Ovary (tissue), 9 donors: ENCODE data around the gene IGFLR1. TPM values are rescaled to one million over a fixed set of nuclear protein-coding genes. Genes with fewer than 3 reads are reported as not detected.
A peak's percentile ranks its signal among the peaks of the same experiment; 100 is the strongest.

Experiments used
- DNase-seq, 5 donors: peaks; one replicate each; pipeline ENCODE4 v3.0.0-alpha.2; 2019 to 2020
- H3K27ac ChIP-seq, 2 donors: fragments of 200-600 bp; one replicate each; pipeline versions ENCODE4 v1.5.1 to v1.8.0; 2019 to 2022
- H3K27me3 ChIP-seq: fragments of 200-600 bp; one replicate; pipeline ENCODE4 v1.8.0; 2022
- H3K36me3 ChIP-seq: fragments of 200-600 bp; sonication (generic); one replicate; pipeline ENCODE4 v1.5.1; 2019
- H3K4me1 ChIP-seq: one replicate; pipeline ENCODE4 v1.8.1; 2013; ENCODE audit warnings: mild to moderate bottlenecking, moderate library complexity; ENCODE audit not compliant: insufficient read depth
- H3K4me3 ChIP-seq: fragments of 200-600 bp; sonication (generic); one replicate; pipeline ENCODE4 v1.5.1; 2017
- H3K9me3 ChIP-seq, 2 donors: fragments of 200-600 bp in 1 of 2; sonication (generic) in 1 of 2; one replicate each; pipeline versions ENCODE4 v1.5.1 to v1.8.1; 2013 to 2019; ENCODE audit warnings: mild to moderate bottlenecking in 1 of 2, moderate library complexity in 1 of 2
- CTCF ChIP-seq, 3 donors: fragments of 450-650 bp in 2 of 3; fragments of 200-600 bp in 1 of 3; IDR thresholded peaks; one replicate each; pipeline versions ENCODE4 v1.5.1 to v1.8.0; 2016 to 2022; ENCODE audit warnings: antibody characterized with exemption in 3 of 3, mild to moderate bottlenecking in 1 of 3
- EP300 ChIP-seq: sonication (generic); formaldehyde crosslinking; IDR thresholded peaks from one replicate; pipeline ENCODE4 v1.6.1; 2017; ENCODE audit warnings: antibody characterized with exemption
- POLR2A ChIP-seq: fragments of 450-650 bp; IDR thresholded peaks from one replicate; pipeline ENCODE4 v1.6.1; 2017; ENCODE audit warnings: antibody characterized with exemption, mild to moderate bottlenecking, moderate library complexity
- WGBS, 3 donors: extraction: QIAGEN DNeasy Blood & Tissue Kit in 1 of 3; methylation state at CpG; one replicate each; pipeline versions ENCODE4 v1.1.5 to v1.1.7; 2013 to 2017; 5-methylcytosine and 5-hydroxymethylcytosine counted together
- intact Hi-C, 4 donors: fragments of 100-400 bp; cut with DNase I; formaldehyde crosslinking; loops; one replicate each; pipeline versions ENCODE4 v1.11.0 to v1.15.1; 2022 to 2023
- polyA plus RNA-seq, 2 donors: library from polyadenylated mRNA; stranded (reverse); fragments of 200-250 nt in 1 of 2; fragments of 350-450 nt in 1 of 2; fragmentation: Illumina TruSeq in 1 of 2; extraction: RNeasy Lipid Tissue Mini Kit (QIAGEN cat#74804) in 1 of 2; gene quantifications; one replicate each; pipeline ENCODE4 v1.2.3, GENCODE V29; 2013 to 2014
- total RNA-seq, 7 donors: library from RNA; depleted of rRNA in 2 of 7; stranded (reverse); fragments of >200 nt in 2 of 7; fragmentation: NEBNext Ultra II Directional in 3 of 7; extraction: Animal tissue kit (Norgen Biotek cat#: 25700) in 3 of 7; gene quantifications; one replicate each; pipeline versions ENCODE4 v1.1.0 to v1.2.4, GENCODE V29; 2016 to 2023
- donor health status: DM: no; HTN: no; CAD: no; lungs with moderate emphysema.
- donor health status: DM: no; HTN: no; CAD: no.
- donor health status: Bipolar disorder and iron deficiency.
- donor health status: DM: yes; HTN: yes; CAD: no.
- donor health status: DM: no; HTN: no; CAD: no.
- donor health status: DM: yes; HTN: yes; CAD: no.

IGFLR1 gene
- total and polyA plus RNA-seq, 9 donors, result 0.93 to 12.8 (median 7.6) TPM

DNA sequence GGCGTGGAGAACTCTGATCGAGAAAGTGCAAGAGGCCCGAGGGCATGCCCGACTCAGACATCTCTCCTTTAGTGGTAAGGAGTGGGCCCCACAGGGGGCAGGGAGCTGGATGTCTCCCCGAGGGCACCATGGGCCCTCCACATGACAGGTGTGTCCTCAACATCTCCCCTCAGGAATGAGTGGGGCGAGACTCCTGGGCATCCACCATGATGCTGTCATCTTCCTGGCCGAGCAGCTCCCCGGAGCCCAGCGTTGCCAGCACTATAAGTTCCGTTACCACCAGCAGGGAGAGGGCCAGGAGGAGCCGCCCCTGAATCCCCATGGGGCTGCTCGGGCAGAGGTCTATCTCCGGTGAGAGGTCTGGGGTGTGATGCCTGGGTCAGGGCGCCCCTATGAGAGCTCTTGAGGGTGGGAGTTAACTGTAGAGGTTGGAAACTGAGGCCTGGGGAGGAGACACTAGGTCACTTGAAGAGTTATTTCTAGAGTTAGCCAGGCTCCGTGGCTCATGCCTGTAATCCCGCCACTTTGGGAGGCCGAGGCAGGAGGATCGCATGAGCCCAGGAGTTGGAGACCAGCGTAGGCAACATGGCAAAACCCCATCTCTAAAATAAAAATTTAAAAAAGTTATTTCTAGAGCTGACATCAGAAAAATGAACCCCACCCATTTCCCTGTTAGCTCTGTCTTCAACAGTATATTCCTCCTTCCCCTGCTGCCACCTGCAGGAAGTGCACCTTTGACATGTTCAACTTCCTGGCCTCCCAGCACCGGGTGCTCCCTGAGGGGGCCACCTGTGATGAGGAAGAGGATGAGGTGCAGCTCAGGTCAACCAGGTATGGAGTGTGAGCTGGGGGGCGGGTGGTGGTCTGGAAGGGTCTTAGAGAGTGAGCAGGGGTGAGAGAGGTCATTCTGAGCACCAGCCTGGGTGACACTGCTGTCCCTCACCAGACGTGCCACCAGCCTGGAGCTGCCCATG, 5.1 kb downstream of the IGFLR1 start:
- TF ChIP-seq EP300 (no peak), CTCF (IDR thresholded peaks at IDR 0.05) (no peak)
- no peaks in the 10 kb centered on the region for H3K36me3 ChIP-seq
- H3K9me3 ChIP-seq, result no peaks in the 10 kb centered on the region
- intact Hi-C loops, result no loop called here
- no peaks in the 10 kb centered on the region for H3K27me3 ChIP-seq
- H3K4me3 ChIP-seq, result no peak overlapping the region
- peaks cover 6% of the 10 kb centered on the region for H3K4me1 ChIP-seq
- H3K27ac ChIP-seq, result no peak overlapping the region
- DNase-seq, result peak in 2 of 5 donors; percentile 25 to 26
- WGBS, 3 donors, result 83 to 90% (median 85%) methylated on average over 22 of the region's 22 CpGs

DNA sequence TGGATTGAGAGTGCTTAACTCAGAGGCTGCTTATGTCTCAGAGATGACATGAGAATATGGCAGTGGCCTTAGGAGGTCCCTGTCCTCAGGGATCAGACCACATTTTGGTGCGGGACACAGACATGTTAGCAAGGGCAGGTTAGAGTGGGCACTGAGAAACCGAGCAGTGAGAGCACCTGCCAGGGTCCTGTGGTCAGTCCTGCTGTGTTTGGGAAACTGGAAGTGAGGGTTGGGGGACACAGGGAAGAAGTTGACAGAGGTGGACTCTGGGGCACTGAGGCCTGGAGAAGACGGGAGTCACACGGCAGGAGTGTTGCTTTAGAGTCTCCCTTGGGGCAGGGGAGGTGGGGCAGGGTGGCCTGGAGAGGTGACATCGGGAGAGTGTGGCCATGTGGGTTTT, 7.4 kb downstream of the IGFLR1 start:
- DNase-seq, result no peak
- no peak overlapping the region for H3K4me3 ChIP-seq
- H3K36me3 ChIP-seq, result no peaks in the 10 kb centered on the region
- TF ChIP-seq POLR2A (no peak), EP300 (no peak), CTCF (IDR thresholded peaks at IDR 0.05) (no peak)
- H3K27me3 ChIP-seq, result no peaks in the 10 kb centered on the region
- 69 to 83% (median 80%) methylated on average over 5 of the region's 5 CpGs for WGBS, 3 donors
- H3K4me1 ChIP-seq, result peaks cover 4% of the 10 kb centered on the region
- H3K9me3 ChIP-seq, result no peaks in the 10 kb centered on the region
- no peak overlapping the region for H3K27ac ChIP-seq
- intact Hi-C loops, result no loop called here

DNA sequence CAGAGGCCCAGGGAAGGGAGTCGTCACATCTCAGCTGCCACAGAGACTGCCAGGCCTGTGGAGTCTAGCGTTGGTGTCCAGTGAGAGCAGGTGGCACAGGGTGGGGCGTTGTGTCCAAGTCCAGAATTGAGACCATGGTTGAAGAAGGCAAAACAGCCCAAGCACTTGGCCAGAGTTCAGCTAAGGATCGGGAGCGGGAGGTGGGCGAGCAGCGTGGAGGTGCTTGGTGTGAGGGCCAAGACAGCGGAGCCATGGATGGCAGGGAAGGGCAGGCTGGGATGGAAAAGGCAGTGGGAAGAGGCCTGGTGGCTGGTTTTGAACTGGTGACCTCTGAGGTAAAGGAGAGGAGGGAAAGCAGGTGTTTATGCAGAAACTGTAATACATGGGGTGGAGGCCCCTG, 8.0 kb downstream of the IGFLR1 start:
- no peak for TF ChIP-seq CTCF (IDR thresholded peaks at IDR 0.05)
- TF ChIP-seq POLR2A, result no peak
- no peak for TF ChIP-seq EP300
- Histone ChIP-seq H3K36me3 (no peaks in the 10 kb centered on the region), H3K9me3 (no peaks in the 10 kb centered on the region), H3K4me3 (no peak overlapping the region), H3K27ac (no peak overlapping the region), H3K27me3 (no peaks in the 10 kb centered on the region), H3K4me1 (no peaks in the 10 kb centered on the region)
- 89 to 94% (median 90%) methylated on average over 8 of the region's 8 CpGs for WGBS, 3 donors
- intact Hi-C loops, result no loop called here
- peak in 1 of 5 donors; percentile 31 for DNase-seq

GRCh38 chr19:35733180-35734125, 8.8 kb downstream of the IGFLR1 start:
- peak in 2 of 5 donors; percentile 26 to 35 for DNase-seq
- 78 to 81% (median 78%) methylated on average over 23 to 35 of the region's 35 CpGs for WGBS, 3 donors

More at GRCh38 chr19:35733180-35734125, 8.8 kb downstream of the IGFLR1 start:
- H3K9me3 ChIP-seq, result no peaks in the 10 kb centered on the region
- no peak for TF ChIP-seq CTCF (IDR thresholded peaks at IDR 0.05)
- no peak for TF ChIP-seq EP300
- no peak for TF ChIP-seq POLR2A
- no peaks in the 10 kb centered on the region for H3K4me1 ChIP-seq
- no peak overlapping the region for H3K27ac ChIP-seq
- no peak overlapping the region for H3K4me3 ChIP-seq
- no peaks in the 10 kb centered on the region for H3K36me3 ChIP-seq
- intact Hi-C loops, result no loop called here
- no peaks in the 10 kb centered on the region for H3K27me3 ChIP-seq
